Vagina (tissue), 2 donors: ENCODE measurements around the gene DLX6. TPM values are rescaled to one million over a fixed set of nuclear protein-coding genes. Genes with fewer than 3 reads are reported as not detected.
A peak's percentile ranks its signal among the peaks of the same experiment; 100 is the strongest.

Experiments used
- DNase-seq, 2 donors: peaks; one replicate each; pipeline ENCODE4 v3.0.0-alpha.2; 2017; ENCODE audit errors: extremely low spot score in 2 of 2
- H3K27ac ChIP-seq: fragments of 200-600 bp; sonication (generic); one replicate; pipeline ENCODE4 v1.5.1; 2019
- H3K27me3 ChIP-seq: fragments of 200-600 bp; sonication (generic); one replicate; pipeline ENCODE4 v1.5.1; 2019
- H3K36me3 ChIP-seq, 2 donors: fragments of 200-600 bp; sonication (generic); one replicate each; pipeline ENCODE4 v1.5.1; 2017 to 2019
- H3K4me1 ChIP-seq: fragments of 200-600 bp; sonication (generic); one replicate; pipeline ENCODE4 v1.5.1; 2019
- H3K4me3 ChIP-seq, 2 donors: fragments of 200-600 bp; sonication (generic); 1 replicate in 1 of 2; 2 replicates in 1 of 2; pipeline ENCODE4 v1.5.1; 2016 to 2019
- H3K9me3 ChIP-seq: fragments of 200-600 bp; sonication (generic); one replicate; pipeline ENCODE4 v1.5.1; 2019
- POLR2A ChIP-seq, 2 donors: fragments of 450-650 bp; IDR thresholded peaks; one replicate each; pipeline ENCODE4 v1.6.1; 2017; ENCODE audit warnings: antibody characterized with exemption in 2 of 2, mild to moderate bottlenecking in 2 of 2, moderate library complexity in 2 of 2
- POLR2AphosphoS5 ChIP-seq, 2 donors: sonication (generic); formaldehyde crosslinking; IDR thresholded peaks; one replicate each; pipeline ENCODE4 v1.9.0; 2017; ENCODE audit warnings: antibody characterized with exemption in 2 of 2, mild to moderate bottlenecking in 2 of 2, low read depth in 1 of 2; ENCODE audit not compliant: insufficient read depth in 1 of 2
- intact Hi-C: fragments of 100-400 bp; cut with DNase I; formaldehyde crosslinking; loops from one replicate; pipeline ENCODE4 v1.15.1; 2023
- total RNA-seq: library from RNA; depleted of rRNA; stranded (reverse); fragments of >200 nt; gene quantifications from one replicate; pipeline ENCODE4 v1.2.3, GENCODE V29; 2016
- TF ChIP-seq, protein P1 (sequence below), 3 experiments: fragments of 450-650 bp in 2 of 3; fragments of 200-600 bp in 1 of 3; sonication (generic) in 1 of 3; IDR thresholded peaks; one replicate each; pipeline ENCODE4 v1.5.1; 2017 to 2019; ENCODE audit warnings: antibody characterized with exemption in 3 of 3, mild to moderate bottlenecking in 2 of 3, moderate library complexity in 2 of 3

Gene DLX6
- total RNA-seq, 1 donor from 2014 or later = not detected

DNA sequence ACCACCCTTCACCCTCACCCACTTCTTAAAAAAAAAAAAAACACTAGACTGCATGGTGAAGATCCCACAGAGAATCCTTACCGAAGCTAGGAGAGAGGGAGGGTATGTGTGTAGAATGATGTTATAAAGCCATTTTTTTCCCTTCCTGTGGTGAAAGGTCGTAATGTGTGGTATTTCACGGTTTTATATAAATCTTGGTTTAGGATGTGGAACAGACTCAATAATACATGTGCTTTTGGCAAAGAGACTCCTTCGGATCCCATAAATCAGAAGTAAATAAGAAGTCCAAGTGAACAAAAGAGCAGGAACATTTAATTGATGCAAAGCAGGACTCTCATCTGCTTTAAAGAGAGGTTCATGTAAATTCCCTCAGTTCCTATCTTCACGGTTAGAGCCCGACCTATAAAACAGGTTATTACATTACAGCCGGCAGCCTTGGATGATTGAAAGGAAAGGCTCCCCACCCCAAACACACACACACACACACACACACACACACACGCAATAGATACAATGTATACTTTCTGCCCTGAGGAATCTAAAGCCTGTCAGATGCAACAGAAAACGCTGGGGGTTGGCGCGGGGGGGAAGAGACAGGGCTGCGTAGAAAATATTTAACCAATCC, 10.5 kb downstream of the DLX6 start:
- Histone ChIP-seq H3K4me1 (peaks cover 16% of the 10 kb centered on the region), H3K27ac (no peak overlapping the region), H3K4me3 (no peak overlapping the region), H3K9me3 (no peaks in the 10 kb centered on the region), H3K36me3 (no peaks in the 10 kb centered on the region), H3K27me3 (peaks cover 11% of the 10 kb centered on the region)
- no peak for TF ChIP-seq POLR2AphosphoS5 (IDR thresholded peaks at IDR 0.05; ENCODE audit: insufficient read depth in 1 of 2, low read depth in 1 of 2)
- TF ChIP-seq, protein P1, sequence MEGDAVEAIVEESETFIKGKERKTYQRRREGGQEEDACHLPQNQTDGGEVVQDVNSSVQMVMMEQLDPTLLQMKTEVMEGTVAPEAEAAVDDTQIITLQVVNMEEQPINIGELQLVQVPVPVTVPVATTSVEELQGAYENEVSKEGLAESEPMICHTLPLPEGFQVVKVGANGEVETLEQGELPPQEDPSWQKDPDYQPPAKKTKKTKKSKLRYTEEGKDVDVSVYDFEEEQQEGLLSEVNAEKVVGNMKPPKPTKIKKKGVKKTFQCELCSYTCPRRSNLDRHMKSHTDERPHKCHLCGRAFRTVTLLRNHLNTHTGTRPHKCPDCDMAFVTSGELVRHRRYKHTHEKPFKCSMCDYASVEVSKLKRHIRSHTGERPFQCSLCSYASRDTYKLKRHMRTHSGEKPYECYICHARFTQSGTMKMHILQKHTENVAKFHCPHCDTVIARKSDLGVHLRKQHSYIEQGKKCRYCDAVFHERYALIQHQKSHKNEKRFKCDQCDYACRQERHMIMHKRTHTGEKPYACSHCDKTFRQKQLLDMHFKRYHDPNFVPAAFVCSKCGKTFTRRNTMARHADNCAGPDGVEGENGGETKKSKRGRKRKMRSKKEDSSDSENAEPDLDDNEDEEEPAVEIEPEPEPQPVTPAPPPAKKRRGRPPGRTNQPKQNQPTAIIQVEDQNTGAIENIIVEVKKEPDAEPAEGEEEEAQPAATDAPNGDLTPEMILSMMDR (IDR thresholded peaks at IDR 0.05) = no peak
- no peak for TF ChIP-seq POLR2A (IDR thresholded peaks at IDR 0.05)
- DNase-seq = peak in 1 of 2 donors; percentile 44
- intact Hi-C loops = no loop called here

DNA sequence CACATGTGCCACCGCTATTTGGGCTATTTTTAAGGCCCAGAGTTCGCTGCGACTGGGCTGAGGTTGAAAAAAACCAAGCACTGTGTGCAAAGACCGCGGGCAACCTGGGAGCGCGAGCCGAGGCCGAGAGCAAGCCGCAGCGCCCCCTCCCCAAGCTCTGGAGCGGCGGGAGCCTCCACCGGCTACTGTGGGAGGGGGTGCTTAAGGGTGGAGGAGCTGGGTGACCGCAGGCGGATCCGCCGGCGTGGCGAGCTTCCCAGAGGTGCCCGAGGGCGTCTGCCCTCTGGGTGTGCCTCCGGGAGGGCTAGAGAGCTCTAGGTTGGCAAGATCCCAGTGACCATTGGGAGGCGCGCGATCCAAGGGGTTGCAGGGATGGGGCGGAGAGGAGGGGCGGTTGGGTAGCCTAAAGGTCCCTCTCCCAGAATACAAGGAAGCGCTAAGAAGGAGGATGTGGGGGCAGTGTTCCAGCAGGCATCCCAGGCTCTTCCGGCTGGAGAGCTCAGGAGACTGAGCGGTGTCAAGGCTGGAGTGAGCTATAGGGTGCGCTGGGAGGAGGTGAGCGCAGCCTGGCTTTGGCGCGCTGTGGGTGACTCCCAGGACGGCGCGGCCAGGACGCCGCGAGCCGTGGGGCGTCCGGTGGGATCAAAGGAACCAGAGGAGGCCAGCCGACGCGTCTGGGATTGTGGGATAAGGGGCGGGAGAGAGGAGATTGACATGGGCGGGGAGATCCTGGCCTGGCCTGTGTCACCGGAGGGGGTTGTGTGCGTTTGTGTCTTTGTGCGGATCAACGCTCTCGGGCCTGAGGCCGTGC, 11.2 kb downstream of the DLX6 start:
- no peaks in the 10 kb centered on the region for H3K36me3 ChIP-seq
- H3K4me1 ChIP-seq = peaks cover 16% of the 10 kb centered on the region
- no peak overlapping the region for H3K4me3 ChIP-seq
- intact Hi-C loops = no loop called here
- no peaks in the 10 kb centered on the region for H3K9me3 ChIP-seq
- DNase-seq = peak in 1 of 2 donors; percentile 69
- peaks cover 11% of the 10 kb centered on the region for H3K27me3 ChIP-seq
- no peak for TF ChIP-seq POLR2A (IDR thresholded peaks at IDR 0.05)
- TF ChIP-seq POLR2AphosphoS5 (IDR thresholded peaks at IDR 0.05; ENCODE audit: insufficient read depth in 1 of 2, low read depth in 1 of 2) = no peak
- TF ChIP-seq, protein P1 (IDR thresholded peaks at IDR 0.05) = no peak
- no peak overlapping the region for H3K27ac ChIP-seq

DNA sequence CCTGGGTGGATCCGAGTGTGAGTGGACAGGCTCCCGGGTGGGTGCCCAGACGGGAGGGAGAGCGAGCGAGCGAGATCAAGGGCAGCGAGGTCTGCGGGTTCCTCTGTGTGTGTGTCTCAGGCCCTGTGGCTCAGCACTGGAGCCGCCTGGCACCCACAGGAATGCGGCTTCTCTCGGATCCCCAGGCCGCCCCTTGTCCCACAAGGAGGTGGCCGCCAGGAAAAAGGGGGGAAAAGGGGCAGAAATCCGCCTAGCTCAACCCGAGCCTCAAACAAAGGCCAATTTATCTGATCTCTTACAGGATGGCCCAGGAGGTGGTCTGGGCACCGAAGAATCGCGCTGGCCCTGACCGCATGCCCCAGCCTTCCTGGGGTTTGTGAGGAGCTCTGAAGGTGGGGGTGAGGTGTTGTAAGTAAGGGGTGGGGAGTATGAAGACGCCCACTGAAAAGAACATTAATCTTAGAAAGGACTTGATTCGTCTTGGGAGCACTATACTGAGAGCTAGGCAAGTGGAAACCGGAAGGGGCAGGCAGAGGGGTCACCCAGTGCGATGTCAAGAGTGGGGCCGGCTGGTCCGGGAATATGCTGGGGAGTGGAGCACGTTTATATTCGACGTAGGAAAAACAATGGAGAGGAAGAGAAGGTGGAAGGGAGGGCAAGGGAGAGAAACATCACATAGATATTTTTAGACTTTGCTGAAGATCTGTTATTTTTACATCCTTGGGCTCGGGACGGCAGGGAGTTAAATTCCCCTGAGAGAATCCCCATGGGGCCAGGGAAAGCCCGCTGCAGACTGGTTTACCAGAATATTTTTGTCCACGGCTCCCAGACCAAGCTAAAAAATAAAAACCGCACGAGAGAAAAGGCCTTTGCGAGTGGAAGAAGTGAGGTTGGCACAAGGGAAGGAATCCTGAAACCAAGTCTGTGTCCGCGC, 12.1 kb downstream of the DLX6 start:
- H3K27ac ChIP-seq = no peak overlapping the region
- intact Hi-C loops = no loop called here
- no peaks in the 10 kb centered on the region for H3K36me3 ChIP-seq
- no peaks in the 10 kb centered on the region for H3K9me3 ChIP-seq
- DNase-seq = peak in 1 of 2 donors; percentile 47
- H3K27me3 ChIP-seq = peaks cover 6% of the 10 kb centered on the region
- peaks cover 20% of the 10 kb centered on the region for H3K4me1 ChIP-seq
- TF ChIP-seq POLR2A (IDR thresholded peaks at IDR 0.05) = no peak
- no peak for TF ChIP-seq POLR2AphosphoS5 (IDR thresholded peaks at IDR 0.05; ENCODE audit: insufficient read depth in 1 of 2, low read depth in 1 of 2)
- TF ChIP-seq, protein P1 (IDR thresholded peaks at IDR 0.05) = no peak
- no peak overlapping the region for H3K4me3 ChIP-seq

DNA sequence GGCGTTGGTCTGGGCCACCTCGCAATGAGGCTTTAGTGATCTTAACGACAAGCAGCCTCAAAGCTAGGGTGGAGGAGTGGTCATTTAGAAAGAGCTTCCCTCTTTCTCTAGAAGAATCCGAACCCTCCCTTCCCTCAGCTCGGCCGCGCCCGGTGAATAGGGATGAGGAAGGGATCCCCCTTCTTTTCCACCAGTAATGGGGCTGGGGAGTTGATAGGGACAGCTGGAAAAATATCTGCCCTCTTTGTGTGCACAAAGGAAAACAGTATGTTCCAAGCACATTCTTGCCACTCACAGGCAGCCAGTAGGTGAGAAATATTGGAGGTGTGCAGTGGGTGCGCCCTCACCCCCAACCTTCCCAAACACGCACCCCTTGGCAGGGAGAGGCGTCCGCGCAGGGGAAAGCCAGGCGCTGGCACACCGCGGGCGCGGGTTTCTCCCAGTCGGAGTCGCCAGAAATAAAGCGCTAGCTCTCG, 12.8 kb downstream of the DLX6 start:
- Histone ChIP-seq H3K36me3 (no peaks in the 10 kb centered on the region), H3K27me3 (no peaks in the 10 kb centered on the region), H3K9me3 (no peaks in the 10 kb centered on the region), H3K4me1 (peaks cover 22% of the 10 kb centered on the region), H3K27ac (no peak overlapping the region), H3K4me3 (no peak overlapping the region)
- TF ChIP-seq POLR2AphosphoS5 (IDR thresholded peaks at IDR 0.05; ENCODE audit: insufficient read depth in 1 of 2, low read depth in 1 of 2) (no peak), POLR2A (IDR thresholded peaks at IDR 0.05) (no peak)
- TF ChIP-seq, protein P1 (IDR thresholded peaks at IDR 0.05) = no peak
- intact Hi-C loops = no loop called here
- peak in 1 of 2 donors; percentile 52 for DNase-seq
